Activated CD4-positive, CD25-positive, alpha-beta regulatory T cell treated with anti-CD3 and anti-CD28 coated beads, Interleukin-2, amount 50 U/mL, for 24 hours (primary cell): Measurements from ENCODE around the gene NXT1.
A peak's percentile ranks its signal among the peaks of the same experiment; 100 is the strongest.

Experiments used
- ATAC-seq, 2 donors: fragments of 150-1000 bp; cut with Tn5 transposase; one replicate each; pipeline ENCODE4 v1.10.0; 2021; ENCODE audit warnings: mild to moderate bottlenecking in 1 of 2, moderate library complexity in 1 of 2

The NXT1 gene

GRCh38 chr20:23361476-23362391 is 11.1 kb downstream of the NXT1 start, which contains the start of gene GZF1:
Gene GZF1 (plus strand): TSS chr20:23362182. CDS start chr20:23364384, 2,202 bp downstream.
- peak; percentile 73 to 79 for ATAC-seq

- ATAC-seq, result no peak
Observed at GRCh38 chr20:23362392-23363256, 12.0 kb downstream of the NXT1 start.

GRCh38 chr20:23363257-23363649 is 12.7 kb downstream of the NXT1 start:
- ATAC-seq, result no peak

GRCh38 chr20:23365390-23366165 is 15.0 kb downstream of the NXT1 start:
- no peak for ATAC-seq

GRCh38 chr20:23366384-23366783 is 15.8 kb downstream of the NXT1 start:
- ATAC-seq, result peak; percentile 19 to 28

- peak; percentile 82 for ATAC-seq
Observed at GRCh38 chr20:23367770-23368169, 17.2 kb downstream of the NXT1 start.

- no peak for ATAC-seq
Observed at GRCh38 chr20:23368316-23369071, 17.9 kb downstream of the NXT1 start.

- ATAC-seq, result no peak
Observed at GRCh38 chr20:23369072-23369823, 18.7 kb downstream of the NXT1 start.

GRCh38 chr20:23370274-23370673 is 19.7 kb downstream of the NXT1 start:
- ATAC-seq, result no peak

GRCh38 chr20:23370873-23371272 is 20.3 kb downstream of the NXT1 start:
- no peak for ATAC-seq

- no peak for ATAC-seq
Observed at GRCh38 chr20:23371496-23371895, 20.9 kb downstream of the NXT1 start.

- ATAC-seq, result no peak
Observed at GRCh38 chr20:23374441-23374840, 23.9 kb downstream of the NXT1 start.

GRCh38 chr20:23375827-23376226 is 25.2 kb downstream of the NXT1 start:
- no peak for ATAC-seq

- no peak for ATAC-seq
Observed at GRCh38 chr20:23379772-23380171, 29.2 kb downstream of the NXT1 start.

- ATAC-seq, result no peak
Observed at GRCh38 chr20:23381876-23382275, 31.3 kb downstream of the NXT1 start.

GRCh38 chr20:23386304-23387117 is 35.9 kb downstream of the NXT1 start:
- ATAC-seq, result no peak

- no peak for ATAC-seq
Observed at GRCh38 chr20:23387118-23387443, 36.5 kb downstream of the NXT1 start.

- ATAC-seq, result no peak
Observed at GRCh38 chr20:23390091-23390774, 39.6 kb downstream of the NXT1 start.

- ATAC-seq, result no peak
Observed at GRCh38 chr20:23391707-23392310, 41.2 kb downstream of the NXT1 start.
